ENCODE results near the gene NFATC2.

The NFATC2 gene

GRCh38 chr20:51460569-51461265, 81.8 kb downstream of the NFATC2 start:
- TF ChIP-seq CTCF (IDR thresholded peaks at IDR 0.05; ENCODE audit: insufficient read depth, low read length, missing control alignments) = no peak
- CTCF ChIA-PET = no interaction called here
- no peak overlapping the region for H3K4me3 ChIP-seq (ENCODE audit: low read depth, low read length)
- DNase-seq (ENCODE audit: low read depth, low spot score) = no peak
- POLR2A ChIA-PET = no interaction called here

- no peak for TF ChIP-seq CTCF (IDR thresholded peaks at IDR 0.05; ENCODE audit: insufficient read depth, low read length, missing control alignments)
- H3K4me3 ChIP-seq (ENCODE audit: low read depth, low read length) = no peak overlapping the region
- POLR2A ChIA-PET = no interaction called here
- no peak for DNase-seq (ENCODE audit: low read depth, low spot score)
- CTCF ChIA-PET = no interaction called here
These were observed 82.4 kb downstream of the NFATC2 start for GRCh38 chr20:51460163-51460562.

DNA sequence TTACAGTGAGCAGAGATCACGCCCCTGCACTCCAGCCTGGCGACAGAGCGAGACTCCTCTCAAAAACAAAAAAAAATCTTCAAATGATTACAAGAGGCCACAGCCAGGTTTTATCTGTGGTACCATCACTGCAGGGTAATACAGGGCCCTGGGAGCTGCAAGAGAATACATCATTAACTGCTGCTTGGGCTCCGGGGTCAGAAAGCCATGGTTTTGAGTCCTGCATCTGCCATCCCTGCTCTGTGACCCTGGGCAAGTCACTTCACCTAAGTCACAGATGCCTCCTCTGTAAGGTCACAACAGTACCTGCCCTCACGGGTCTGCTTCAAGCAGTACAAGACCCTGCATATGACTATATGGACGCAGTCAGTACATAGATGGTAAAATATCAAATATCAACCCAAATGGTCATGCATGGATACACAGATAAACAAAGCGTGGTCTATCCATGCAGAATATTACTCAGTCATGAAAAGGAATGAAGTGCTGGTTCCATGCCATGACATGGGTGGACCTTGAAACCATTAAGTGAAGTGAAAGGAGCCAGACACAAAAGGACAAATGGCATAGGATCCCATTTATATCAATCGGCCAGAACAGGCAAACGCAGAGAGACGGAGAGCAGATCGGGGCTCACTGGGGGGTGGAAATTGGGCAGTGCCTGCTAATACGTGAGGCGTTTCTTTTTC, 83.6 kb downstream of the NFATC2 start:
- DNase-seq (ENCODE audit: low read depth, low spot score) = no peak
- ChIA-PET POLR2A (no interaction called here), CTCF (interaction anchor here (1.5 kb wide), 1 partner anchor 137 kb away, joined by 5 read pairs; no protein-coding TSS in a partner anchor)
- TF ChIP-seq CTCF (IDR thresholded peaks at IDR 0.05; ENCODE audit: insufficient read depth, low read length, missing control alignments) = no peak
- no peak overlapping the region for H3K4me3 ChIP-seq (ENCODE audit: low read depth, low read length)

DNA sequence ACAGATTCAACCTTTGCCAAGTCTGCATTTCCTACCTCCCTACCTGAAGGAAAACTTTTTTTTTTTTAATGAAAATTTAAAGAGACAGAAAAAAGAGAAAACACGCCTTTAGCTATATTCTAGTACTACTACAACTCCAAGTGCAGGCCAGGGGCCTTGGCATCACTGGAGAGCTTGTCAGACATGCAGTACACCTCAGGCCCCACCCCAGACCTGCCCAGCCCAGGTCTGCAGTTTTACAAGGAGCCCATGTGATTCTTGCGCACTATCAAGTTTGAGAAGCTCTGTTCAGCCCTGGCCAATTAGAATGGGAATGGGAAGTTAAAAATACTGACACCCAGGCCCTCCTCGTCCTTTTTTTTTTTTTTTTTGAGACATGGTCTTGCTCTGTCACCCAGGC, 85.0 kb downstream of the NFATC2 start:
- TF ChIP-seq CTCF (IDR thresholded peaks at IDR 0.05; ENCODE audit: insufficient read depth, low read length, missing control alignments) = no peak
- ChIA-PET CTCF (interaction anchor here (0.8 to 1.1 kb wide), 3 partner anchors 72 to 470 kb away, joined by 3 to 4 read pairs (median 3); no protein-coding TSS in a partner anchor), POLR2A (interaction anchor here (0.6 to 1.0 kb wide), 3 partner anchors 35 to 98 kb away, joined by 3 to 4 read pairs (median 3); no protein-coding TSS in a partner anchor)
- no peak overlapping the region for H3K4me3 ChIP-seq (ENCODE audit: low read depth, low read length)
- DNase-seq (ENCODE audit: low read depth, low spot score) = no peak

GRCh38 chr20:51456511-51457509, 85.7 kb downstream of the NFATC2 start:
- TF ChIP-seq CTCF (IDR thresholded peaks at IDR 0.05; ENCODE audit: insufficient read depth, low read length, missing control alignments) = no peak
- POLR2A ChIA-PET = interaction anchor here (0.6 to 1.2 kb wide), 4 partner anchors 10 to 98 kb away, joined by 3 to 8 read pairs (median 4); no protein-coding TSS in a partner anchor
- CTCF ChIA-PET = interaction anchor here (0.8 to 1.9 kb wide), 5 partner anchors 10 to 469 kb away, joined by 3 to 5 read pairs (median 4); no protein-coding TSS in a partner anchor
- DNase-seq (ENCODE audit: low read depth, low spot score) = peak; percentile 79
- peak overlapping the region; percentile 23 for H3K4me3 ChIP-seq (ENCODE audit: low read depth, low read length)
